Endothelial cell of umbilical vein (primary cell): ENCODE results near the gene ASB13. TPM values are rescaled to one million over a fixed set of nuclear protein-coding genes. Genes with fewer than 3 reads are reported as not detected.

ENCODE experiments used
- BruUV-seq: library from RNA; stranded (reverse); fragments of 400-500 nt; replicated peaks from 2 replicates; lab custom pipeline; 2021; lab: Mats Ljungman, UMichigan
- CTCF ChIA-PET: fragments of 300-600, 350-600 bp; sonication (Branson Sonifier 250); formaldehyde crosslinking; loops from one replicate; lab custom pipeline; 2021; ENCODE audit warnings: antibody characterized with exemption, inconsistent platforms; lab: Charles Lee
- POLR2A ChIA-PET: fragments of 300-600, 350-600 bp; sonication (Branson Sonifier 250); formaldehyde crosslinking; loops from one replicate; lab custom pipeline; 2021; ENCODE audit warnings: antibody characterized with exemption, inconsistent platforms; lab: Charles Lee
- DNase-seq: peaks from one replicate; pipeline ENCODE4 v3.0.0-alpha.2; 2011; ENCODE audit warnings: low read depth, low spot score
- FAIRE-seq: peaks from 2 replicates; lab custom pipeline; 2011; peaks lifted over from hg19 to GRCh38; lab: Jason Lieb, UNC
- H2AFZ ChIP-seq: 2 replicates; pipeline ENCODE4 v1.6.0; 2012; ENCODE audit warnings: low read depth, low read length, control low read depth, inconsistent platforms
- H3K27ac ChIP-seq: 2 replicates; pipeline ENCODE4 v1.5.1; 2011; ENCODE audit warnings: low read depth, mild to moderate bottlenecking, control low read depth, low read length, moderate library complexity; ENCODE audit not compliant: insufficient read depth
- H3K27me3 ChIP-seq, 2 experiments: 2 replicates each; pipeline versions ENCODE4 v1.6.0 to v1.6.1; 2011; ENCODE audit warnings: low read length in 2 of 2, mixed read lengths in 1 of 2; ENCODE audit not compliant: control insufficient read depth in 2 of 2, insufficient read depth in 2 of 2
- H3K36me3 ChIP-seq, 2 experiments: 2 replicates in 1 of 2; 3 replicates in 1 of 2; pipeline ENCODE4 v1.5.1; 2011; ENCODE audit warnings: low read length in 2 of 2, mild to moderate bottlenecking in 1 of 2, moderate library complexity in 1 of 2; ENCODE audit not compliant: control insufficient read depth in 2 of 2, insufficient read depth in 2 of 2; ENCODE audit errors: extremely low read depth in 1 of 2
- H3K4me1 ChIP-seq: 3 replicates; pipeline ENCODE4 v1.5.1; 2011; ENCODE audit warnings: mild to moderate bottlenecking, low read length; ENCODE audit not compliant: control insufficient read depth, insufficient read depth; ENCODE audit errors: extremely low read depth
- H3K4me2 ChIP-seq: 2 replicates; pipeline ENCODE4 v1.6.1; 2011; ENCODE audit warnings: low read length, control low read depth, mixed read lengths; ENCODE audit not compliant: insufficient read depth
- H3K4me3 ChIP-seq, 3 experiments: fragments of 200-600 bp in 1 of 3; sonication (generic), shearing (Covaris generic) in 1 of 3; replicated peaks in 1 of 3; 2 replicates each; pipeline ENCODE4 v1.5.1; 2011 to 2016; ENCODE audit warnings: control low read depth in 3 of 3, low read length in 3 of 3, mild to moderate bottlenecking in 2 of 3, inconsistent platforms in 1 of 3, low read depth in 1 of 3, moderate library complexity in 1 of 3; ENCODE audit not compliant: insufficient read depth in 1 of 3
- H3K79me2 ChIP-seq: 2 replicates; pipeline ENCODE4 v1.6.0; 2012; ENCODE audit warnings: low read length, inconsistent platforms; ENCODE audit not compliant: control insufficient read depth, insufficient read depth
- H3K9ac ChIP-seq: replicated peaks from 2 replicates; pipeline ENCODE3; 2011; ENCODE audit warnings: low read length, control low read depth; ENCODE audit not compliant: insufficient read depth; ENCODE audit errors: extremely low read depth
- H3K9me1 ChIP-seq: replicated peaks from 3 replicates; pipeline ENCODE4 v1.6.0; 2011; ENCODE audit warnings: mild to moderate bottlenecking, low read length; ENCODE audit not compliant: control insufficient read depth, insufficient read depth; ENCODE audit errors: extremely low read depth
- H3K9me3 ChIP-seq: replicated peaks from 2 replicates; pipeline ENCODE4 v1.5.1; 2012; ENCODE audit warnings: low read length, inconsistent platforms; ENCODE audit not compliant: control insufficient read depth, insufficient read depth
- H4K20me1 ChIP-seq: replicated peaks from 2 replicates; pipeline ENCODE3; 2011; ENCODE audit warnings: mild to moderate bottlenecking, low read length; ENCODE audit not compliant: control insufficient read depth, insufficient read depth; ENCODE audit errors: extremely low read depth
- CTCF ChIP-seq, 2 donors: IDR thresholded peaks; 1 replicate in 1 of 2; 2 replicates in 1 of 2; pipeline ENCODE4 v1.5.1; 2011; ENCODE audit warnings: low read length in 2 of 2, mild to moderate bottlenecking in 2 of 2, moderate library complexity in 2 of 2, control low read depth in 1 of 2, inconsistent platforms in 1 of 2, low read depth in 1 of 2; ENCODE audit not compliant: insufficient read depth in 1 of 2; ENCODE audit errors: extremely low read depth in 1 of 2
- EZH2 ChIP-seq: IDR thresholded peaks from 2 replicates; pipeline ENCODE4 v1.6.1; 2012; ENCODE audit warnings: borderline replicate concordance, low read depth, mild to moderate bottlenecking, moderate library complexity, low read length, inconsistent platforms; ENCODE audit not compliant: severe bottlenecking
- FOS ChIP-seq: IDR thresholded peaks from 2 replicates; pipeline ENCODE4 v1.6.1; 2011; ENCODE audit warnings: mild to moderate bottlenecking, low read length, moderate library complexity, borderline replicate concordance; ENCODE audit not compliant: insufficient read depth
- GATA2 ChIP-seq: IDR thresholded peaks from 2 replicates; pipeline ENCODE4 v1.7.0; 2011; ENCODE audit warnings: low read depth, mild to moderate bottlenecking, moderate library complexity, mixed read lengths, low read length; ENCODE audit not compliant: insufficient read length, insufficient read depth
- JUN ChIP-seq: IDR thresholded peaks from 2 replicates; pipeline ENCODE4 v1.6.1; 2011; ENCODE audit warnings: borderline replicate concordance, low read depth; ENCODE audit not compliant: insufficient read length, insufficient read depth
- MAX ChIP-seq: IDR thresholded peaks from 2 replicates; pipeline ENCODE4 v1.6.1; 2011; ENCODE audit not compliant: insufficient read depth, insufficient read length
- MYC ChIP-seq: IDR thresholded peaks from one replicate; pipeline ENCODE4 v1.6.1; 2011; ENCODE audit warnings: mild to moderate bottlenecking, low read depth, low read length
- POLR2A ChIP-seq: IDR thresholded peaks from 2 replicates; pipeline ENCODE4 v1.6.1; 2012; ENCODE audit warnings: low read depth, mild to moderate bottlenecking, control low read depth, low read length
- POLR2AphosphoS5 ChIP-seq: IDR thresholded peaks from 2 replicates; pipeline ENCODE4 v1.6.1; 2012; ENCODE audit warnings: low read depth, mild to moderate bottlenecking, control low read depth, low read length, moderate library complexity; ENCODE audit not compliant: insufficient read depth
- dilution Hi-C: fragments of 300-500 bp; cut with MboI; formaldehyde crosslinking; loops from one replicate; pipeline ENCODE4 v1.15.0; 2019; ENCODE audit warnings: low sequenced_read_pairs; ENCODE audit not compliant: extremely low pct_ligation_motif_present
- intact Hi-C: fragments of 100-400 bp; cut with micrococcal nuclease; formaldehyde crosslinking; loops from one replicate; pipeline ENCODE4 v1.10.0; 2022
- polyA plus RNA-seq, 4 experiments: library from polyadenylated mRNA; depleted of rRNA in 3 of 4; stranded (reverse) in 3 of 4; unstranded in 1 of 4; fragments of >200 nt; gene quantifications; 2 replicates each; pipeline versions ENCODE4 v1.2.1 to v1.2.3, GENCODE V29; 2011 to 2012; ENCODE audit warnings: missing spikeins in 1 of 4
- total RNA-seq: library from RNA; stranded (reverse); gene quantifications from 2 replicates; pipeline ENCODE4 v1.2.3, GENCODE V29; 2021

The ASB13 gene
- total and polyA plus RNA-seq, 2 donors (not counting 3 experiments of a cell fraction or from before 2014, with no cell fraction given): 6.3 to 7.3 TPM

- Histone ChIP-seq H3K27ac (no peak overlapping the region), H3K4me1 (no peaks in the 10 kb centered on the region), H3K27me3 (no peaks in the 10 kb centered on the region), H2AFZ (no peak overlapping the region), H3K4me2 (no peak overlapping the region), H3K36me3 (no peaks in the 10 kb centered on the region), H3K4me3 (no peak overlapping the region), H3K9ac (no peak overlapping the region), H3K9me3 (no peaks in the 10 kb centered on the region), H3K79me2 (peaks cover 57% of the 10 kb centered on the region), H3K9me1 (no peaks in the 10 kb centered on the region), H4K20me1 (no peaks in the 10 kb centered on the region)
- DNase-seq: peak; percentile 9
- TF ChIP-seq MAX: no peak
- no peak for TF ChIP-seq JUN
- no peak for TF ChIP-seq EZH2
- no peak for TF ChIP-seq GATA2
- TF ChIP-seq CTCF (IDR thresholded peaks at IDR 0.05; ENCODE audit: extremely low read depth in 1 of 2, insufficient read depth in 1 of 2, low read depth in 1 of 2, low read length in 2 of 2): no peak
- TF ChIP-seq POLR2AphosphoS5: no peak
- no peak for TF ChIP-seq FOS
- TF ChIP-seq POLR2A: no peak
- no peak for TF ChIP-seq MYC
- dilution Hi-C loops: no loop called here
- intact Hi-C loops: no loop called here
- FAIRE-seq: no peak
- BruUV-seq: no TSS peak
- CTCF ChIA-PET: interaction anchor here (1.0 kb wide), 1 partner anchor 82 kb away, joined by 3 read pairs; no protein-coding TSS in a partner anchor
- POLR2A ChIA-PET: no interaction called here
Measured at GRCh38 chr10:5711642-5712041, 45.2 kb upstream of the ASB13 start.
